Fibroblast of pulmonary artery (primary cell): ENCODE measurements around the gene MALAT1.
A peak's percentile ranks its signal among the peaks of the same experiment; 100 is the strongest.

Experiments
- DNase-seq: peaks from one replicate; pipeline ENCODE4 v3.0.0-alpha.2; 2010; ENCODE audit warnings: low read depth
- H3K4me3 ChIP-seq: replicated peaks from 2 replicates; pipeline ENCODE4 v1.5.1; 2011; ENCODE audit warnings: low read depth, mild to moderate bottlenecking, control low read depth, low read length, moderate library complexity
- TF ChIP-seq, protein P1 (sequence below): IDR thresholded peaks from 2 replicates; pipeline ENCODE4 v1.5.1; 2011; ENCODE audit warnings: mild to moderate bottlenecking, control low read depth, low read length, inconsistent platforms; ENCODE audit errors: missing control alignments

Gene MALAT1

GRCh38 chr11:65538232-65538914 is 39.5 kb downstream of the MALAT1 start:
- TF ChIP-seq, protein P1, sequence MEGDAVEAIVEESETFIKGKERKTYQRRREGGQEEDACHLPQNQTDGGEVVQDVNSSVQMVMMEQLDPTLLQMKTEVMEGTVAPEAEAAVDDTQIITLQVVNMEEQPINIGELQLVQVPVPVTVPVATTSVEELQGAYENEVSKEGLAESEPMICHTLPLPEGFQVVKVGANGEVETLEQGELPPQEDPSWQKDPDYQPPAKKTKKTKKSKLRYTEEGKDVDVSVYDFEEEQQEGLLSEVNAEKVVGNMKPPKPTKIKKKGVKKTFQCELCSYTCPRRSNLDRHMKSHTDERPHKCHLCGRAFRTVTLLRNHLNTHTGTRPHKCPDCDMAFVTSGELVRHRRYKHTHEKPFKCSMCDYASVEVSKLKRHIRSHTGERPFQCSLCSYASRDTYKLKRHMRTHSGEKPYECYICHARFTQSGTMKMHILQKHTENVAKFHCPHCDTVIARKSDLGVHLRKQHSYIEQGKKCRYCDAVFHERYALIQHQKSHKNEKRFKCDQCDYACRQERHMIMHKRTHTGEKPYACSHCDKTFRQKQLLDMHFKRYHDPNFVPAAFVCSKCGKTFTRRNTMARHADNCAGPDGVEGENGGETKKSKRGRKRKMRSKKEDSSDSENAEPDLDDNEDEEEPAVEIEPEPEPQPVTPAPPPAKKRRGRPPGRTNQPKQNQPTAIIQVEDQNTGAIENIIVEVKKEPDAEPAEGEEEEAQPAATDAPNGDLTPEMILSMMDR: no peak
- H3K4me3 ChIP-seq: no peak overlapping the region
- DNase-seq: no peak

DNA sequence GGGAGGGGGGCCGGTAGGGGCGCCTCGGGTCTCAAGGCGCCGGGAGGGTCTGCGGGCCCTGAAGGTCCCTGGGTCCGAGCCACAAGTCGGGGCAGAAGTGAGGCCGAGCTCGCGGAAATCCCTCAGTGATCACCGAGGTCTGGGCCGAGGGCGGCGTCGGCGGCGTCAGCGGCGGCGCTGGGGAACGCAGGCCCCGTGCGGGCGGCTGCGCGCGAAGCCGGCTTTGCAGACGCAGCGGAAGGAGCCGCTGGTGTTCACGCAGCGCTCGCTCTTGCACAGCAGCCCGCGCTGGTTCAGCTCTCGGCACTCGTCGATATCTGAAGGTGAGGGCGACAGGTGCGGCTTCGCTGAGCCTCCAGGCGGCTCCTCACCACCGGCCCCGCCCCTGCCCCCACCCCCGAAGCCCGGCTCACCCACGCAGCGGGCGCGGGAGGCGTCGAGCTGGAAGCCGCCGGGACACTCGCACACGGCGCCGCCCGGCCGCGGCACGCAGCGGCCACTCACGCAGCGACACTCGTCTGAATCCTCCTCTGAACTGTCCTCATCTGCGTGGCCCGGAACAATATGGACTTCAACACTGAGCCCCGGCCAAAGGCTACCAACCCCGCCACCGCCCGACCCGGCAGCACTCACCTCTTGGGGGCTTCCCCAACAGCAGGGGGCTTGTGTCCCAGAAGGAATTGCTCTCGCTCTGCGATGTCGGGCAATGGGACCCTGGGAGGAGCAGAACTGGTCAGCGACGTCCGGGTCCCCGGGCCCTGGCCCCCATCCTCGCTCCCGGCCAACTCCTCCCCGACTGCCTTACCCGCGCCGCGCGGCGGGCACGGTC is 40.3 kb downstream of the MALAT1 start:
- DNase-seq: no peak
- no peak overlapping the region for H3K4me3 ChIP-seq
- TF ChIP-seq, protein P1: no peak

DNA sequence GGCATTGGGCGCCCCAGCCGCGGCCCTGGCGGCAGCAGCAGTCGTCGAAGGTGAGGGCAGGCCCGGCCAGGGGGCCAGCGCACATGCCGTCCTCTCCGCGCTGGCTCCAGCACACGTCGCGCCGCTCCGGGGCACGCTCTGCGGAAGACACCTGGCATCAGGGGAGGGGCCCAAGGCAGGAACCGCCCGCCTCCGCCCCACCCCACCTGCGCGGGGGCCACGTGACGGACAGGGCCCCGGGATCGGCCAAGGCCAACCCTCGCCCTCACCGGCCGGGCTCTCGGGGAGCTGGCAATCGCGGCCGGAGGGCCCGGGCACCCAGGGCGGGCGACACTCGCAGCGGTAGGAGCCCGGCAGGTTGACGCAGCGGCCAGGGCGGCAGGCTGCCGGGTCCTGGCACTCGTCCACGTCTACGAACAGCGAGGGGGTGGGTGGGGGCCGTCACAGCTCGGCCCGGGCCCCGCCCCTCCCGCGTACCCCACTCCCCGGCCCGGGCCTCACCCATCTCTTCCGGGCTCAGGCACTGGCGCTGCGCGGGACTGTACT is 41.0 kb downstream of the MALAT1 start:
- H3K4me3 ChIP-seq: peak overlapping the region; percentile 55
- no peak for DNase-seq
- TF ChIP-seq, protein P1: no peak

DNA sequence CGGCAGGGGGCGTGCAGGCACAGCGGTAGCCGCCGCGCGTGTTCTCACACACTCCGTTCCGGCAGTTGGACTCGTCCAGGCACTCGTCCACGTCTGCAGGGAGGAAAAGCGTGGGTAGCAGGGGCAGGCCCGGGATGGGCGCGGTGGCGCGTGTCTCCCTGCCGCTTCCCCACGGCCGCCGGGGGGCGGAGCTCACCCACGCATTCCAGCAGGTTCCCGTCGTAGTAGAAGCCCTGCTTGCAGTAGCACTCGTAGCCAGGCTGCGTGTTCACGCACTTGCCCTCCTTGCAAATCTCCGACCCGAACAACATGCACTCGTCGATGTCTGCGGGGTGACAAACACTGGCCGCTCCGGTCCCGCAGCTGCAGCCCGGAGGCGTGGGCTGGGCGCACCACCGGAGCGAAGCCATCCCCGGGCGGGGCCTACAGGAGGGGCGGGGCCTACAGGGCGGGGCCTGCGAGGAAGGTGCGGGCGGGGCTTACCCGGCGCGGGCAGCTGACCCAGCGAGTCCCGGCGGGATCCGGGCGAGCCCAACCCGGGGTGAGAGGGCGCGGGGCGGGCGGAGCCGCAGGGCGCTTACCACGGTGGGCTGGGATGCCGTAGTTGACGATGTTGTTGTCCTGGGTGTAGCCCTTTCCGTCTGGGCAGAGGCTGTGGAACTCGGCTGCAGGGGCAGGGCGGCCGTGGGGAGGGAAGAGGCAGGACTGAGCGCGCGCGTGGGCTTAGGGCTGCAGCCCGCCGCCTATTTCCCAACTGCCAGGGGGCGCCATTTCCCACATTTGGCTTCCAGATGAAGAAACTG is 41.6 kb downstream of the MALAT1 start:
- H3K4me3 ChIP-seq: peak overlapping the region; percentile 55
- DNase-seq: peak; percentile 88
- TF ChIP-seq, protein P1: peak; percentile 67

DNA sequence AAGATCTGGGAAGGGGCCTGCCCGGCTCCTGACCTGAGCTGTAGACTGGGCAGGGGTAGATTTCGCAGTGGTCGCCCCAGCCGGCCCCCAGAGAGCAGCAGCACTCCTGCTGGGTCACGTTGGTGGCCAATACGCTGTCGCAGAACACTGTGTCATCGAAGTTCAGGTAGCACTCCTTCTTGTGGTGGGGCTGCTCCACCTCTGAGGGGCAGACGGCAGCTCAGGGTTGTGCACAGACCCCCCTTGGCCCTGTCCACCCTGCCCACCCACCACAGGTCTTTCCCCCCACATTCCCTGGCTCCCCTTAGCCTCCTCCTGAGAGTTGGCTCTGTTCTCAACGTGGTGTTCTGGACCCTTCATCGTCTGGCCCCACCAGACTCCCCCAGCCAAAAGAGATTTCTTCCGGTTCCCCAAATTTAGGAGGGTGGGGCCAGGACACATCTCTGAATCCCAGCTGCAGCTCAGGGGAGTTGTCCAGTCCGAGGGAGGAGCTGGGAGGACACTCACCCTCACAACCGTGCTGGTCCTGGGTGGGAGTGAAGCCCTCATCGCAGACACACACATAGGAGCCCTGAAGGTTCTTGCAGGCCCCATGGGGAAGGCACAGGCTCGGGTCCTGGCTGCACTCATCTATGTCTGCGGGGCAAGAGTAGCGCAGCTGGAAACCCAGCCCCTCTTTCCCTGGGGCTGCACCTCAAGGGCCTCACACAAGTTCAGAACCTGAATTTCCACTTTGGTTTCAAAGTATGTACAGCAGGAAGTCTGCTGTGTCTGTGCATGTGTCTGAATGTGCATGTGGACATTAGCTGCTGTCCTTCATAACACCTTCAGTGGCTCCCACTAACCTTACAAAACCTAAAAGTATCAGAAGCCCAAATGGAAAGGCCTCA is 42.5 kb downstream of the MALAT1 start:
- DNase-seq: no peak
- TF ChIP-seq, protein P1: no peak
- H3K4me3 ChIP-seq: peak overlapping the region; percentile 55
